Activated CD8-positive, alpha-beta memory T cell treated with anti-CD3 and anti-CD28 coated beads for 36 hours (primary cell): ENCODE measurements around the gene EPHB1. TPM values are rescaled to one million over a fixed set of nuclear protein-coding genes. Genes with fewer than 3 reads are reported as not detected.
"Not testable (repeated sequence)": the region's sequence is repeated elsewhere in the genome, so short reads cannot be mapped to it uniquely, and the experiment has no call there.

Experiments
- CTCF ChIA-PET: fragments of 350-600 bp; sonication (Branson Sonifier 250); formaldehyde crosslinking; loops from one replicate; lab custom pipeline; 2021; ENCODE audit warnings: antibody characterized with exemption; lab: Charles Lee
- POLR2A ChIA-PET: fragments of 350-600 bp; sonication (Branson Sonifier 250); formaldehyde crosslinking; loops from one replicate; lab custom pipeline; 2021; ENCODE audit warnings: antibody characterized with exemption; lab: Charles Lee
- total RNA-seq, 2 experiments: library from RNA; stranded (reverse); gene quantifications; one replicate each; pipeline ENCODE4 v1.2.3, GENCODE V29; 2021

The EPHB1 gene
- total RNA-seq, 2 experiments from 2014 or later: not detected

DNA sequence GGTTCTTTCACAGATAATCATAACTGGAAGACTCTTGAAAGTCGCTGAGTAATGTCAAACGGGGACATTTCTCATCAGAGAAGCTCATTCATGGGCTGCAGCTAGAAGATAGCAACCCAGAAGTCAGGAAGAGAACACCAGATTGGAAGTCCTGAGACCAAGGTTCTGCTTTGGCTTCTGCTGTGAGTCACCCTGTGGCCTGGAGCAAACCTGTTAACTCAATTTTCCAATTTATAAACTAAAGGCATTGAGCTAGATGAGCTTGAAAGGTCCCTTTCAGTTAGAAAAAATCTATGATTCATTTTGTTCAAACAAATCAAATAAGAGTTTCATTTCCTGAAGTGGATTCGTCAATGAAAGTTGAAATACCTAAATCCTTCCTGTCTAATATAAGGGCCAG is 402.2 kb downstream of the EPHB1 start:
- ChIA-PET POLR2A (no interaction called here), CTCF (no interaction called here)

DNA sequence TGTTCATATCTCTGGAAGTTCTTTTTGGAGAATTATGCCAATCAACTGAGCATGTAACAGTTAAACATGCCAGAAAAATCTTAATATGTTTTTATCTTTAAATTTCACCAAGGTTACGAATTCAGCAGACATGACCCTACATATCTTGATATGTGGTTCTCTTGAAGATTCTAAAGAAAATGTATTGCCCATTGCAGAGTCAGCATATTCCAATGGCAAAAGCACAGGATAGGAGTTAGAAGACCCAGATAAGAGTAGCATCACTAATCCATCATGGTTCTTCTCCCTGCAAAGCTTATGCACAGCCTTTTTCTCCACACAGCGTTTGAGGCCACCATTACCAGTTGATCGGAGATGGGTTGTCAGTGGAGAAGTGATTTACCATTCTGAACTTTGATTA is 402.8 kb downstream of the EPHB1 start:
- POLR2A ChIA-PET: no interaction called here
- CTCF ChIA-PET: no interaction called here

DNA sequence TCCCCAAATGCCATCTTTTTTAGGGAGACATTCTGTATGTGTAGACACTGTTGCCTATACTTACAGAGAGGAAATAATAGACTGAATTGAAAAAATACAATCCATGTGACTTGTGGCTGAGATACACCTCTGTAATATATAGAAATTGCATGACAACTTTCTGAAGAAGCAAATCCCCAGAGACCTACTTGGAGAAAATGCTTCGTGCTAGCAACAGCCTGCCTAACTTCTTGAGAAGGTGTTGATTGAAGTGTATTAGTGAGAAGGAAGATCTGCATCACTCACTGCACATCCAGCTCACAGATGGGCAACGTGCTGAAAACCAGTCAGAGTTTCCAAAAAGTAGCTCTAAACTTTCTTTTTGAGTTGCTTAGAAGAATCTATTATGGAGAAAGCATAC is 404.1 kb downstream of the EPHB1 start:
- ChIA-PET CTCF (no interaction called here), POLR2A (no interaction called here)

DNA sequence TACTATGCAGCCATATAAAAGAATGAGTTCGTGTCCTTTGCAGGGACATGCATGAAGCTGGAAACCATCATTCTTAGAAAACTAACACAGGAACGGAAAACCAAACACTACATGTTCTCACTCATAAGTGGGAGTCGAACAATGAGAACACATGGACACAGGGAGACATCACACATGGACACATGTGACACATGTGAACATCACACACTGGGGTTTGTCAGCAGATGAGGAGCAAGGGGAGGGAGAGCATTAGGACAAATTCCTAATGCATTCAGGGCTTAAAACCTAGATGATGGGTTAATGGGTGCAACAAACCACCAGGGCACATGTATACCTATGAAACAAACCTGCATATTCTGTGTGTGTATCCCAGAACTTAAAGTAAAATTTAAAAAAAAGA is 408.0 kb downstream of the EPHB1 start:
- CTCF ChIA-PET: no interaction called here
- POLR2A ChIA-PET: no interaction called here

DNA sequence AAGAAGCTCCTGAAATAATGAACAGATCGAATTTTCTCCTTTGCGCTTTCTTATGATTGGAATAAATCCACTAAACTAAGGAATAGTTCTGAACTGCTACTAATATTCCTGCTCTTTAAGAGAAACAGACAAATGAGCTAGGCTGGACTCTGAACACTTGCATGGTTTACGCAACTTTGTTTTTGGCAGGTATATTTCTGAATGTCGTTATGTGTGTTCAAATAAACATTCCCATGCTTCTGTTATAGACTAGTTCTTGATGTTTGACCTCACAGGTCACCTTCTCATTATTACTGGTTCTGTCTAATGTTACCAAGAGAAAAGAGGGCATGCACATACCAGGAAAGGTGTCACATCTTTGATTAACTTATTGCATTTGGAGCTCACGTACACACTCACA is 418.2 kb downstream of the EPHB1 start:
- ChIA-PET POLR2A (no interaction called here), CTCF (no interaction called here)

DNA sequence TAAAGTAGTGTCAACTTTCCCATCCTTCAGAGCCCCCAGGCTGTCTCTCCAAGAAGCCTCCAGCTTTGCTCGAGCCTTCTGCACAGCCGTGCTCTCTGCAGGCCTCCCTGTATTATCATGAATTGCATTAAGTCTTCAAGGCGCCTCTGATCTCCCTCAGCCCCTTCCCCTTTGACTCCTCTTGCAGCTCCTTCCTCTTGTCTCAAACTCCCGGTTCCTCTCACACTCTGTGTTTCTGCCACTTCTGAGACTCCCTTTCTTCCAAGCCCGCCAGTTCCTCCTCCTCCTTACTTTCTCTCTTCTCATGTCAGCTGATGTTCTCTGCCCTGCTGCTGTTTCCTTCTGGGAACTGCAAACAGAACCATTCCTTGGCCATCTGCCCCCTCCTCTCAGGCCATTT is 418.8 kb downstream of the EPHB1 start:
- ChIA-PET CTCF (no interaction called here), POLR2A (no interaction called here)

DNA sequence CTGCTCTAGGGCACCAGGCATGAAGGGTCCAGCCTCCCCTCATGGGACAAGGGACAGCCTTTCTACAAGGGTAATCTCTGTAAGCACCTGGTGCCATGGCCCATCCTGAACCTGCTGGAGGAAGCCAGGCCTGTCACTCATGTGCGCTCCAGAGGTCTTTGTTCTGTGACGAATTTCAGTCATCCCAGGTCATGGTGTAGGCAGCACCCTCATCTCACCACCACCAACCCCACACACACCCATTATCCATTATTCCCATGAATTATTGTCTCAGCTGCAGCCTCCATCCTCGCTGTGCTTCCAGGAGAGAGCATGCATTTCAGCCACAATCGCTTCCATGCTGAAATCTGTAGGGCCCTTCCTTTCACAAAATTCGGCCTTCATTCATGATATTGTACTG is 419.3 kb downstream of the EPHB1 start:
- POLR2A ChIA-PET: no interaction called here
- CTCF ChIA-PET: no interaction called here

DNA sequence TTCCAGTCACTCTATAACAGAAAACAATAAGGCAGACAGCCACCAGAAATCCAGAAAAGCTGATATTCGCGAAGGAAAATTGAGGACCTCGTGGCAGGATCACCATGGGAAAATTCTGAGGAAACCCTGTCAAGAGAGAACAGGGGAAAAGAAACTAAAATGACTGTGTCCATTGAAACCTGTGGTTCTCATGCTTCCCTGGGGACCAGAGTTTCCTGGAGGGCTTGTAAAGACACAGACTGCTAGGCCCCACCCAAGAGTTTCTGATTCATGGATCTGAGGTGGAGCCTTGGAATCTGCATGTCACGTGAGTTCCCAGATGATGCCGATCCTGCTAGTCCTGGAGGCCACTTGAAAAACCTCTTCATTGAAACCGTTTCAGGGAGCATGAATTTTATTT is 420.5 kb downstream of the EPHB1 start:
- ChIA-PET POLR2A (no interaction called here), CTCF (no interaction called here)

DNA sequence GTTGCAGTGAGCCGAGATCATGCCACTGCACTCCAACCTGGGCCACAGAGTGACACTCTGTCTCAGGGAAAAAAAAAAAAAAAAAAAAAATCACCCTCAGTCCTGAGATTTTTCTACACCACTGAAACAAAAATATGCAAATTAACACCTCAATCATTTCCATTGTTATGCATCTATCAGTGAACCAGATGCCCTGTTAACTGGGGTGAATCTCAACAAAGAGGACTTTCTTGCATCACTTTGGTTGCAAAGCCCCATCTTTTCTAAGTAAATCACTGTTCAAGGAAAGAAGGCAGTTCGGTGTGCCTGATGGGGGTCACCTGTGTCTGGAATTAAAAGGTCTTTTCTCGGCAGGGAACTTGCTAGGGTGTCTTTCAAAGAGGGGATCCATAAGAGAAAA is 421.6 kb downstream of the EPHB1 start:
- POLR2A ChIA-PET: no interaction called here
- CTCF ChIA-PET: no interaction called here

DNA sequence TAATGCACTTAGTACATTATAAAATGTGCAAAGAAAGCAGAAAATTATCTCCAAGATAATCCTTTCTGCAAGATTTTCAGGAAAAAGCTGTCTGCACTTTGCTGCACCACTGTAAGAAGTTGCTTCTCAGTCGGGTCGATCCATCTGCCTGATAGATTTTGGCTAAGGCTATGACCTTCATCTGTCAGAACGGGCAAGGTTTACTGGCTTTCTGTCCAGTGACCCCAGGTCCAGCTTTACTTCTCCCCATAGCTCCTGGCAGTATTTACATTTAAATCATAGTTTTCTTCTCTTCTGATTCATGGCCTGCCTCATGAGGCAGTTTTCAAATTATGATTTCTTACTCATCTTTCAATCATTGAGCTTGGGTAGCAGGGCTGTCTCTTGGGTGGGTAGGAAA is 422.7 kb downstream of the EPHB1 start:
- ChIA-PET CTCF (no interaction called here), POLR2A (no interaction called here)

DNA sequence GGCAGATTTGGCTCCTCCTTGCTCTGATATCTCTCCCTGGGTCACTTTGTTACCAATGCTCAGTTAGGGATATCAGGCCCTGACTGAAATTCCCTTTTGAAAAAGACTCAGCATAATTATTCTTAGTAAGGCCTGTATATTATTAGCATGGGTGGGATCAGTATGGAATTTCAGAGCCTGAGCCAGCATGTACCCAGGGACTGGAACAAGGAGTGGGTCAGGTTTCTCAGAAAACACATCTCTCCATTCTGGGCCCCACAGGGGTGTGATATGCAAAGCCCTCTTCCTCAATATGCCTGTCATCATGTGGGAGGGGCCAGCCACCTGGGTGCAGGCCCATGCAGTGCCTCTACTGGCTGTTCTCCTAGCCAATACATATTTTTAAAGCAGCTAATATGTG is 423.2 kb downstream of the EPHB1 start:
- CTCF ChIA-PET: no interaction called here
- POLR2A ChIA-PET: no interaction called here

DNA sequence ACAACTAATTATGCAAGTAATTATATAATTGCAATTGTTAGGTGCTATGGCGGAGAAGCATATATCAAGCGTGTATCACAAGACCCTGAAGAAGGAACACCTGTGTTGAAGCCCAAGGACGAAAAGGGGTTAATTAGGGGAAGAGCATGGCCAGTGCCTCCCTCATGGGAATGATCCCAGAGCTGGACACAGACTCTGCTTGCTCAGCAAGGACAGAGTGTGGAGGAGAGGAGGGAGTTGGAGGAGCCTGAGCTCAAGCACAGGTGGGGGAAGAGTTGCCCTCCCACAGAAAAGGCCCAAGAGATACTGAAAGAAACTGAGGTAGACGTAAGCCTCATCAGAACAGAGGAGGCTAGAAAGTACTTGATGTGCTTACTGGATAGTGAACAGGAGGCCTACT is 423.7 kb downstream of the EPHB1 start:
- ChIA-PET CTCF (no interaction called here), POLR2A (no interaction called here)

DNA sequence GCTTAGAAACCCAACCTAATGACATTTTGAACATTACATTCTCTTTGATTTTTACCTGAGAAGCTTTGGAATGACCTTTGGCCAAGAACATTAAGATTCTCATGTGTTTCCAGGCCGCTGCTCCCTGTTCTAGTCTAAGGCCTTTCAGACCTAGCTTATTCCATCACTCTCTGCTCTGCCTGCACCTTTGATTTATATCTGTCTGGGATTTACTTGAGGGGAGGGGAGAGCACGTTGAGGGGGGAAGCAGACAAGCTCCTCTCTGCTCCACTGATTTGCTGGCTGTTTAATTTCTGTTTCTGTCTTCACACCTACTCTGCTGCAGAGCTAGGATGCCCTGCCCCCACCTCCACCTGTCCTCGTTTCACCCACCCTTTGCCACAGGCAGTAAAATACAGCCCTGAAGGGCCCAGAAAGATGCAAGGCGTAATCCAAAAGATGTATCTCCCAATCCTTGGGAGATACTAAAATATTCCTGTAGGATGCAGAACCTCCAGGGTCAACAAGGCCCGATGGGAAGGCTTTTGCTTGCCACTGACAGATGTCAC is 429.8 kb downstream of the EPHB1 start:
- ChIA-PET POLR2A (no interaction called here), CTCF (no interaction called here)

DNA sequence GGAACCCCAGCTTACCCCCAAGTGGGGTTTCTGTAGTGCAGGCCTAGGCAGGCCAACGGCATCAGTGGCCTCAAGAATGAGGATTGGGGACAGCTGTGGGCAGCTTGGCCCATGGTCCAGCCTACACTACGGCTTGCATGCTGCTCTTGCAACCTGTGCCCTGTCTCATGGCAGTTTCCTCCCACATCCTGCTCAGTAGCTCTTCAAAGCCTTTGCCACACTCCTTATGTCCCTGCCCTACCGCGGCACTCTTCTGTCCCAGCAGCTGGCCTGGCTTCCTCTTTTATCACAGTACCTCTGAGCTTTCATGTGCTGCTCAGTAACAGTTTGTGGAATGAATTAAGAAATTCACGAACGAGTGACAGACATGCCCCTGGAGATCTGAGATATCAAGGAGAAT is 431.0 kb downstream of the EPHB1 start:
- CTCF ChIA-PET: no interaction called here
- POLR2A ChIA-PET: no interaction called here

DNA sequence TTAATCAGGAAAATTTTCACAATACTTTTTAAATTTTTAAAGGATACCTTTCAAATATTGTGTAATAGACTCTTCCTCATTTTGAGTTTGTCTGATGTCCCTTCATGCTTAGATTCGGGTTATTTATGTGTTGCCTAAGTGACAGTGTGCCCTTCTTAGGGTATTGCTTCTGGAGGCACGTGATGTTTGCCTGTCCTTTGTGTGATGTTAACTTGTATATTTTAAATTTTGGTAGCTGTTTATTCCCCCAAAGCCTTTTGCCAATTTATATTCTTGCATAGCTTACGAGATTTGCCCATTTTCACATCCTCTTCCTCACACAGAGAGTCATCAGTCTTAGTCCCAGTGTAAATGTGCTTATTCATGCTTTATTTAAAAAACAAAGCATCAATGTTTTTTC is 433.1 kb downstream of the EPHB1 start:
- POLR2A ChIA-PET: no interaction called here

DNA sequence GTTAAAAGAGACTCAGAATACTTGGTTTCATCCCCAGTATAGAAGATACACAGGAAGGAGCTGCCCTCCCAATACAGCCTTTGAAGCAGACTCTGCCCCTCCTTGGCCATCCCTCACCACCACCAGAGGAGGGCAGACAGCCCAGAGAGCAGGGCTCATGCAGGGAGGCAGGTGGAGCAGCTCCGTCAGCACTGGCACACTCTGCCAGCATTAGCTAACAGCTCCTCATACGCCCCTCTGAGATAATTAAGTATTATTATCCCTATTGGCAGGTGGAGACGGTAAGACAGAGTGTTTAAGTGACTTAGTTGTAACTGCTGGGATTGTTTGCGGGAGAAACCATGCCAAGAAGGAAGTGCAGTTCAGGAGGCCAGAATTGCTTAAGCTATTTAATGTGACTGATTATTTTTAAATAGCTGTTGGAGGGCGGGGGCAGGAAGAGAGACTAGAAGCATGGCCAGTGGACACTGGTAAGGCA is 434.0 kb downstream of the EPHB1 start:
- ChIA-PET CTCF (no interaction called here), POLR2A (no interaction called here)

More for the DNA sequence above, 433.1 kb downstream of the EPHB1 start:
- CTCF ChIA-PET: no interaction called here

DNA sequence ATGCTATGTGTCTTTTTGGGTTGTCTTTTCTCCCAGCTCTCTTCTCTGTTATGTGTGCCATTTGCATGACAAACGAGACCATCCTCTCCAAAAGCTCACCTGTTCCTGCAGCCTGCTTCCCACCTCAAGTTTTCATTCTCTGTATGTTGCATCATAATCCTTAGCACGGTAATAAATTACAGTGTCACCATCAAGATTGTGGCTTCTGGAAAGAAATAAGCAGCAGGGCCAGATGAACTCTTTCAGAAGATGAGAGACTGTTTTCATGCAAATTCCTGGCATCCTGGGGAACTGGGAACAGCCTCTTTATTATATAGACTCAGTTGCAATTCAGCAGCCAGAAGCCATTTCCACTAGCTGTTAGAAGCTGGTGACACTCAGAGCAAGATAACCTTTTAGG is 436.7 kb downstream of the EPHB1 start:
- ChIA-PET CTCF (interaction anchor here (0.6 kb wide), 1 partner anchor 14 kb away, joined by 3 read pairs; no protein-coding TSS in a partner anchor), POLR2A (no interaction called here)

DNA sequence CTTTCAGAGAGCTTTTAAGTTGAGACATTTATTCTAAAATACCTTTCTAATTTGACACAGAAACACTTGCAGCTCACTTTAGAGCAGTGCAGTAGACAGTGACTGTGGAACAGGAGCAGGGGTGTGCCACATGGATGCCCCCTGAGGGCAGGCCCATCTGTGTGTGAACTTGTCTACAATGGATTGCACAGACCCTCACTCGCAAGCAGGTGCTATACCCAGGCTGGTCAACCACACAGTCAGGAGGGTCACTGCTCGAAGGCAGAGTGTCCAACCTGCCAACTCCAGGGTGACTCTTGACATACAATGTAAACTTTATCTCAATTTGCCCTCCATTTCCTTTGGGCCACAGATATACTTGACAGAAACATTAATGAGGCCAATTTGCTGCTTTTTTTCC is 437.2 kb downstream of the EPHB1 start:
- POLR2A ChIA-PET: no interaction called here
- CTCF ChIA-PET: interaction anchor here (0.6 kb wide), 1 partner anchor 13 kb away, joined by 3 read pairs; no protein-coding TSS in a partner anchor

DNA sequence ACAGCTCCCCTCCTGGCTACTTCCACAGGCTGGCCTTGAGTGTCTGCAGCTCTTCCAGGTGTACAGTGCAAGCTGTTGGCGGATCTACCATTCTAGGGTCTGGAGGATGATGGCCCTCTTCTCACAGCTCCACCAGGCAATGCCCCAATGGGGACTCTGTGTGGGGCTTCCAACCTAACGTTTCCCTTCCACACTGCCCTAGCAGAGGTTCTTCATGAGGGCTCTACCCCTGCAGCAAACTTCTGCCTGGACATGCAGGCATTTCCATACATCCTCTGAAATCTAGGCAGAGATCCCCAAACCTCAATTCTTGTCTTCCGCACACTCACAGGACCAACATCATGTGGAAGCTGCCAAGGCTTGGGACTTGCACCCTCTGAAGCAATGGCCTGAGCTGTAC is 438.4 kb downstream of the EPHB1 start:
- POLR2A ChIA-PET: not testable (repeated sequence)

DNA sequence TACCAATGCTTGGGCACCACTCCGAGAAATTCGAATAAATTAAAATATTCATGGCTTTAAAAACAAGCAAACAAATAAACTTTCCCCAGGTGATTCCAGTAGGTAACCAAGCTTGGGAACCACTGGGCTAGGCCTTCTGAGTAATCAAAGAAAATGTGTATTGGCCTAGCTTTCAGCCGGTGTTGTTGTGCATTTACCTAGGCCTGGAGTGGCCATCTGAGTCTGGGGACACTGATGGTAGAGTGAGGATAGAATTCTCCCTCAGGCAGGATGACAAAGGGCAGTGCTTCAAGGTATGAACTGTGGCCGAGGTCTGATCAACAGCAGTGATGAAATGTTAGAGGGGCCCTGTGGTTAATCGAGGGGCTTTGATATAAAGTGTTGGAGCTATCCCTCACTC is 440.5 kb downstream of the EPHB1 start:
- CTCF ChIA-PET: no interaction called here

More for the DNA sequence above, 438.4 kb downstream of the EPHB1 start:
- CTCF ChIA-PET: not testable (repeated sequence)

DNA sequence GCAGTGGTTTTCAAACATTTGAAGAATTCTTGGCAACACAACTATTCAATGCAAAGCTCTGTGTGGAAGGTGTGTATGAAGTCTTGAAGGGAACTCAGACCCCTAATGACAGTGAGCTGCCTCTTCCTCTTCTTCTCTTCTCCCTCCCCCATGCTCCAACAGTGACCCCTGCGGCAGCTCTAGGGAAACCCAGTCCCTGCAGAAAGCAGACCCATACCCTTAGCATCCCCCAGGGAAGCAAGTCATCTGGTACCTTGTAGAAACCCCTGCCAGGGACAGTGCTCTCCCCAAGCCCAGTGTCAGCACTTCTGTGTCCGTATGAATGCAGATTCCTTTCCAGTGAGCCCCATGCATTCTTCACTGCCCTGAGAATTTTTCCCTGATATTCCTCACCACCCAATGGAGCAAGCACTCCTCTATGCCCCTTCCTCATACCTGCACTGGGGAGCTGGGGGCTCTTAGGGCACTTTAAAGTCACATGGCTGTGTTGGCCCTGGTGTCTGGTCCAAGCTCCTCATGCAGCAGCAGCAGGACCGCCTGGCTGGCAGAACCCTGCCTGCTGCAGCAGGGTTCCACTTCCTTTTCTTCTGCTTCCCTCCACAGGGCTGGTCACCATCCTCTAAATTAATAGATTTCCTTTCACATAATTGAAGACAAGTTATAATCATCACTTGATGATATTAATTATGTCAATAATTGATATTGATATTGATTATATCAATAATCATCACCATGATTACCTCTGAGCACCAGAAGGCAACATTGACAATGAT is 442.5 kb downstream of the EPHB1 start:
- ChIA-PET POLR2A (no interaction called here), CTCF (no interaction called here)

More for the DNA sequence above, 440.5 kb downstream of the EPHB1 start:
- POLR2A ChIA-PET: no interaction called here
